Stimulated activated CD4-positive, alpha-beta T cell treated with anti-CD3 and anti-CD28 coated beads, Interleukin-2, amount 100 ng/mL, for 48 hours (primary cell): ENCODE data around the gene YTHDF1.

Experiments
- DNase-seq, 2 donors: peaks; one replicate each; pipeline ENCODE4 v3.0.0-alpha.2; 2020

The YTHDF1 gene

DNA sequence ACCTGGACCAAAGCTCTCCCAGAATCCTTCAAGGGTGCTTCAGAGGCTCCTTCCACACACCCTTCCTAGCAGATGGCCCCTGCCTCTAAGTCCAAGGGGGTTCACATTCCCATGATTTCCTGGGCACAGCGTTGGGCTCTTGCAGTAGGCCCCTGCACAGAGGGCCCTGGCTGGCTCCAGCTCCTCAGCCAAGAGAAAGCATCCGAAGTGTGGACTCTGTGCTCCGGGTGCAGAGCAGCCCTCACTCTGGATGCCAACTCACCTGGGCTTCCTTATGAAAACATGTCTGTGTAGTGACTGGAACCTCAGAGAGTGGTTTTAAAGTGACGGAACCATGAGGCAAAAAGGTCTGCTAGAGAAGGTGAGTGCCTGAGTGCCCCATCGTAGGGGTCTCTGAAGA is 11.6 kb downstream of the YTHDF1 start:
- DNase-seq = no peak

DNA sequence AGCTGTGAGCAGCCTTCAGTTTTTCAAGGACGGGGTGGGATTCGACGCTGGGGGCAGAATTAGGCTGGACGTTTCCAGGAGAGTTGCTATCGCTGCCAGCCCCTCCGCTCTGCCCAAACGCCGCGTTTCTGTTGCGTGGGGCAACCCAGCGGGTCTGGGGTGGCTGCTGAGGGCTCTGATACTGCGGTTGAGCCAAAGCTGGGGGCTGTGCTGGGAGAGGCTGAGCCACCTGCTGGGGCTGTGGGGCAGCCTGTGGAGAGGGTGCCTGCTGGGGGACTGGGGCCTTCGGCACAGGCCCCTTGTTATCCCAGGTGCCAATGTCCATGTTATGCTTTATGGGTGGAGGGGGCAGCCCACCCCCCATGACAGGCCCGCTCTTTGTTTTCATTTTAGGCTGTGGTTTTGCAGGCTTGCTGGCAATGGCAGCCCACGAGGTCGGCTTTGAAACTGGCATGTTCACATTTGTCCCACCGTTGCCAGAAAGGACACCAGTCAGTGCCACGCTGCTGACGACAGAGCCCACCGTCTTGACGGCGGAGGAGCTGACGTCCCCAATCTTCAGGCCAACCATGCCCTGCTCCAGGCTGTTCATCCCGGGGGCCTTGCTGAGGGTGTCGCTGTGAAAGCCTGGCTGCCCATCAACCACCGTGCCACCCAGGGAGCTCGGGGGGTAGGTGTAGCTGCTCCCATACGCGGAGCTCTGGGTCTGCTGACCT is 13.0 kb downstream of the YTHDF1 start:
- no peak for DNase-seq

DNA sequence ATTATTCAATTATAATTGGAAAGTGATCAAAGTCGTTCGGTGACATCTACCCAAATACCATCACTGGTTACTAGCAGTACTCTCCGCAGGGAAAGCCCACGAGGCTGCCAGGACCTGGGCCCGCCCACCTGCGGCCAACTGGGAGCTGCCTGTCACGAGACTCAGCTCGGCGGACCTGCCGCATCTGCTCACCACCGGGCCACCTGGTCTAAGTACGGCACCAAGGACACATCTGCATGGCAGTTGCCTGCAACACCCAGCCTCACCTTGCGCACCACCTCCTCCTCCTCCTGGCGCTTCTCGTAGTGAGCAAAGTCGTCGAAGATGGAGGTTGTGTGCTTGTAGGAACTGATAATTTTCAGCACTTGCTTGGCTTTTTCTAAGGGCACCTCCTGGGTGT is 13.9 kb downstream of the YTHDF1 start:
- no peak for DNase-seq

DNA sequence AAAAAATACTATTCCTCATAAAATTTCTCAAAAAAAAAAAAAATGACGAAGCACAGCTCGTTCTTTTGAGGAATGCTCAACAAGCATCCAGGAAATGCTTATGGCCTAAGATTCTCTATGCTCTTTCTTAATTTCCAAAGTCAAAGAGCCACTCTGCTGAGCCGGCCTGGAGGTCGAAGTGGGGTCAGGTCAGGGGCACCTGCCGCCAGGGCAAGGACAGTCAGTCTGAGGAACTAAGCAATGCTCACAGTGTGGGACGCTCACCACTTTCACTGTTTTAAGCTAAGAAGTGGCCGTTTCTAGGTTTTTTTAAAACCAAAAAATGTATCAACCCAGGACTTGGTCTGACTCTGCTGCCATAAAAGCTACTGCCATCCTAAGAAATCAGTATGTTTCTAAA is 17.3 kb downstream of the YTHDF1 start:
- DNase-seq = no peak

DNA sequence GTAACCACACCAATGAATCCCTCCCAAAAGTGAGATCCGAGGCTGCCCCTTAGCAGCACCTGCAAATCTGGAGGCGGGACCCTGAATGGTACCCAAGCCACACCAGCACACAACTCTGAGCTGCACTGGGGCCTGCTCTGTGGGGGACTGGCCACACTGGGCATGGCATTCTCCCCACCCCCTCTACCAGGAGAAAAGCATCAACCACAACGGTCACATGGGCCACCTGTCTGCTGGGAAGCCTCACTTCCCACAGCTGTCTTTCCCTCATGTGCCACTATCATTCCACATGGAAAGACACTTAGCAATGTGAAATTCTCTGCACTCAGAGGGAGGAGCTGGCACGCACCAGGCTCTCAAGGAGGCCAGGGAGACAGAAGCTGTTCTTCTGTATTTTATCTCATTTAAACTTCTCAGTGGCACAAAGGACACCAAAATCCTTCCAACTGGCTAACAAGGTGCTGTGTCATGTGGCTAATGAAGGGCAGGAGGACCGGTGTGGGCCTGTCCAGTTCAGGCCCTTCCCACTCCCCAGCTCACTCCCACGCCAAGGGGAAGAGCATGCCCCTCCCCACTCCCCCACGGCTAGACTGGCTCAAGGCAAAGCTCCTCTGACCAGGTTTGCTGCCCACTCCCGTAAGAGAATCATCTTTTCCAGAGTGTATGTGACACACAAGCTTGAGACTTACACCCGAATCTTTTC is 19.0 kb downstream of the YTHDF1 start:
- DNase-seq = no peak

DNA sequence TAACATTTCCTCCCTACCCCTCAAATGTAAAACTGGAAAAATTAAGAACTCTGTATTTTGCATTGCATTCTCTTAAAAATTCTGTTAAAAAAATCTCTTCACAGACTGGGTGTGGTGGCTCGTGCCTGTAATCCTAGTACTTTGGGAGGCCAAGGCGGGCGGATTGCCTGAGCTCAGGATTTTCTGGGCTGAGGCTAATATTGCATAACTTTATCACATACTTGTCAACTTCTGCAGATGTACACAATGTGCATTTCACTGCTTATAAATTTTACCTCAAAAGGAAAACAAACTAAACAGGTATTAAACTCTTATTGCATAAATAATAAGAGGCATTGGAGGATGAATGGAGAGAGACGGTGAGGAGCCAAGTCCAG is 21.1 kb downstream of the YTHDF1 start:
- no peak for DNase-seq

DNA sequence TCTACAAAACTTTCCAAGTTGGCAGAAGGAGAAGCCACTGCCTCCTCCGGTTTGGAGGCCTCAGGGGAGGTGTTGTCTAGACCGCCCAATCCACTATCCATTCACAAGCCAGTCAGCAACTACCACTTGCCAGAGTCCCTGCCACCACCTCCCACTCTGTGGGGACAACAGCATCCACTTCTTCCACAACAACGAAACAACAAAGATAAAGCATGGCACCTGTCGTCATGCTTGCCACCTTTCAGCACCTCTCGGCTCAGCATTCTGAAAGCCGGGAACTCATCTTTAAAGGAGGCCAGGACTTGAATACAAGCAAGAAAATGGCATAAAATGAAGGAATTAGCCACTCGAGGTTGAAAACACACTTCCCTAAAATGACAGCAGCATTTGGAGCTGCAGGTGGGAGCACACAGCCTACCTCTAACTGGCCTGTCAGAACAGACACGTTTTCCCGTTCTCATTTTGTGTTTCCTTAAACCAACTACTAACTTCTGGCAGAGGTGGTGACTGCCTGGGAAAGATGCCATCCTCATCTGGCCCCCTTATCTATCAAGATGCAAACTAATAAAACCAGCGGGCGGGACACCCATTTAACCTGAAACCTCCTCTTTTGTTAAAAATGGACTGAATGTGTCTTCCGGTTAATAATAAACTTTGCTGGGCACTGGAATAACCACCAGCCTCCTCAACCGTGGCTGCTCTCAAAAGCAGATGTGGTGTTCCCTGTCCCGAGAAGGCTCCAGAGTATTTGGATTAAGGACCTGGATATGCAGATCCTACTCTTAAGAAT is 21.7 kb downstream of the YTHDF1 start:
- DNase-seq = no peak

DNA sequence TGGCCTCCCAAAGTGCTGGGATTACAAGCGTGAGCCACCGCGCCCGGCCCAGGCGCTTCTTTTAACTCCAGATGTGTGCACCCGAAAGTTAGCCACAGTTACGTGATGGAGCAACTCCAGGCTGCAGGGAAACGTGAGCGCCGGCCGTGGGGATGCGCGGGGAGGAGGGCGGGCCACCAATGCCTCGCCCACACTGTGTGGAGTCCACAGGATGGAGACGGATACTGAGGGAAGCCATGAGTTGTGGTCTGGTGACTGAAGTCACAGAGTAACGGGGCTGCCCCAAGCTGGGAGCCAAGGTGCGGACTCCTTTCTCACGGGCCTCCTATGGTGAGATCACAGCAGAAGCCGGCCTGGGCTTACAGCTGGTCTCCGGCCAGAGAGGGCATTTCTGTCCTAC is 23.2 kb downstream of the YTHDF1 start:
- DNase-seq = no peak

DNA sequence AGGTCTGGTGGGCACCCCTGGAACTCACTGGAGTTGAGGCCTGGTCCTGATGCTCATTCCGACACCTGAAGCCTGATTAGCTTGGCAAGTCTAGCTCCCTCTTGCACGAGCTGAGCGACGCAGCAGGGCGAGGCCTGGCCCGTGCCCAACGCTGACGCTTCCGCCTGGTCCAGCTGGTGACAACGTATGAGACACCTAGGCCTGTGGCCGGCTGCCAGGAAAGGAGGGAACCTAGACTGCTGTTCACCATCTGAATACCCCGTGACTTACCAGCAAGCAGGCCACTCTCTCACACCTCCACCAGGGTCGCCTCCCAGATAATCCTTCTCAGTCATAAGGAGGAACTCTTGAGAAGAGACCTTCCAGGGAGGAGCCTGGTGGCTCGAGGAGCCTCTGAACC is 24.5 kb downstream of the YTHDF1 start:
- DNase-seq = no peak

DNA sequence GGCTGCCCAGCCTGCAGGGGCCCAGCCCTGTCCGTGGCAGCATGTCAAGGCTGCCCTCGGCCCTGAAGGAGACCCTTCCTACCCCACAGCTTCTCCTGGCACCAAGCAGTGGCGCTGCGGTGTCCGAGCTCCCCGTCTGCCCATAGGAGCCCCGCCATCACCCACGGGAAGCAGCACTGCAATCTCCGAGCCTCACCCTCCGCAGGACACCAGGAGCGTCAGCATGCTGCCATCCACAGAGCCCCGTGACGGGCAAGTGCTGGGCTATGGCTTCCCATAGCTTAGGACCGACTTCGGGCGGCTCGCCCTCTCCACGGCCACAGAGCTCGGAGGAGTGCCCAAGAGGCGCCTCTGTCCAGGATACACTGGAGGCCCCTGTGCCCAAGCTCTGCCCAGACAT is 25.1 kb downstream of the YTHDF1 start:
- no peak for DNase-seq

DNA sequence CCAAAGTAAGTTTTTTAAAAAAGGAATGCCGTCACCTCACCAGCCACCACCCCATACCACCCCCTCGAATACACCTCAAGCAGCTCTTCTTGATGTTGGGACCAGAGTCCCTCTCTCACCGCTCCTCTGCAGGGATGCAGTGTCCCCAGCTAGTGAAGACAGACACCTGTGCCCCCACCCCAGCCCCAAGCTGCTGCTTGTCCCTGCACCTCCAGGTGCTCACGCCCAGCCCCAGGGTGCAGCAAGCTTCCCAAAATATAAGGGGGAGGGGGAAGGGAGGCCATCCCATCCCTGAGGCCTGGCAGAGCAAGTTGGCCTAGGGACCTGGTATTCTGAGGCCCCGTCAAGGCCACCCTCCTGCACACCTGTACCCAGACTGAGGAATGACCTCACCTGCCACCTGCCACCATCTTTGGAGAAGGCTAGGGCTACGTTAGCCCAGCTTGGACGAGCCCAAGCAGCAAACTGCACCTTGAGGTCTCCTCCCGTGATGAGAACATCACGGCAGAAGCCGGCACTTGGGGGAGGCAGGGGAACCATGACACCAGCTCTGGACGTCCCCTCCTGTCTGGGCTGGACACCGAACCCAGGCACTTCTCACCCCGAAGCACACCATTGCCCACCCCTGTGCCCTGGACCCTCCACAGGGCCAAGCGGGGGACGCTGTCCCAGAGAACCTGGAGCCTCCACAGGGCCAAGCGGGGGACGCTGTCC is 25.9 kb downstream of the YTHDF1 start:
- DNase-seq = no peak

DNA sequence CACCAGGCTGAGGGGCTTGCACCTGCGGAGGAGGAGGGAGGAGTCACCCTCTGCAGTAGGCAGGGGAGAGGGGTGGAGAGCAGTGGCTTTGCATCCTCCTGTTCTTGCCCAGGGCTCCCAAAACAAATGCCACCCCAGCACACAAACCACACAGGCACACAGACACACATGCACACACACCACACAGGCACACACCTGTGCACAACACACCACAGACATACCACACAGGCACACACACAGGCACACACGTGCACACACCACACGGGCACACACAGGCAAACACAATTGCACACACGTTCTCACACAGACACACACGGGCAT is 26.6 kb downstream of the YTHDF1 start:
- no peak for DNase-seq

DNA sequence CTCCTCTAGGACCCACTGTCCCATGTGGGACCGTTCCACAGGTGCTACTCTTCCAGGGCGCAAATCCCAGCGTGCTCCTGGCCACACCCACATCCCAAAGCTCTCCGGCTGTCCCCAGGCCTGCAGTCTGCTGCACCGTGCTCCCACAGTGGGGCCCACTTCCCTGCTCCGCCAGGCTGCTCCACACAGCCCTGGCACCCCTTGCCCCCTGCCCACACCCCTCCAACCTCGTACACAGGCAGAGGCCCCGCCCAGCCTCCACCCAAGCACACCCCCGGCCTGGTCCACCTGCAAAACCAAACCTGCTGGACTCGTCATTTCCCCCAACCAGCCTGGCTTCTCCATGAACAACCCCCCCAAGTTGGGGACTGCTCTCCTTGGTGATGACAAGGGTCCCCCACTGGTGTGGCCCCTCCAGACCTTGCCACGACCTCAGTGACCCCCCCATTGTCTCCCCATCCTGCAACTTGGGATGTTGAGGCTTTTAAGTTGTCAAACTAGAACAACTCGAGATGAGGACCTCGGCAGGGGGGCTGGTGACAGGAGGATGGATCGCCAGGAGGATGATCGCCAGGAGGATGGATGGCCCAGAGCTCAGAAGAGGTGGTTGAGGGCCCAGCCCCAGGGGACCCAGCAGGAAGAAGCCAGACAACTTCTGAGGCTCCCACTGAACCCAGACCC is 27.1 kb downstream of the YTHDF1 start:
- no peak for DNase-seq

DNA sequence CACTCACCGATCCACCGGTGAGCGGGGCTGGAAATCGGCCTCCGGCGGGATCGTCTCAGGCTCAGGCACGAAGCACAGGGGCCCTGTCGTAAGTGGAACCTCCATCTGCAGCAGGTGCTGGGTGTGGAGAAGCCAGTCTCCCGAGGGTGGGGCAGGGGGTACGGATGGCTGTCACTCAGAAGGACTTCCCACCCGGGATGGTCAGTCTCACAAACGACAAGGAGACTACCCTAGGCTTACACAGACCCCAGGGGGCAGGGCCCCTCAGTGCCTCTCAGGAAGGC is 27.8 kb downstream of the YTHDF1 start:
- no peak for DNase-seq

DNA sequence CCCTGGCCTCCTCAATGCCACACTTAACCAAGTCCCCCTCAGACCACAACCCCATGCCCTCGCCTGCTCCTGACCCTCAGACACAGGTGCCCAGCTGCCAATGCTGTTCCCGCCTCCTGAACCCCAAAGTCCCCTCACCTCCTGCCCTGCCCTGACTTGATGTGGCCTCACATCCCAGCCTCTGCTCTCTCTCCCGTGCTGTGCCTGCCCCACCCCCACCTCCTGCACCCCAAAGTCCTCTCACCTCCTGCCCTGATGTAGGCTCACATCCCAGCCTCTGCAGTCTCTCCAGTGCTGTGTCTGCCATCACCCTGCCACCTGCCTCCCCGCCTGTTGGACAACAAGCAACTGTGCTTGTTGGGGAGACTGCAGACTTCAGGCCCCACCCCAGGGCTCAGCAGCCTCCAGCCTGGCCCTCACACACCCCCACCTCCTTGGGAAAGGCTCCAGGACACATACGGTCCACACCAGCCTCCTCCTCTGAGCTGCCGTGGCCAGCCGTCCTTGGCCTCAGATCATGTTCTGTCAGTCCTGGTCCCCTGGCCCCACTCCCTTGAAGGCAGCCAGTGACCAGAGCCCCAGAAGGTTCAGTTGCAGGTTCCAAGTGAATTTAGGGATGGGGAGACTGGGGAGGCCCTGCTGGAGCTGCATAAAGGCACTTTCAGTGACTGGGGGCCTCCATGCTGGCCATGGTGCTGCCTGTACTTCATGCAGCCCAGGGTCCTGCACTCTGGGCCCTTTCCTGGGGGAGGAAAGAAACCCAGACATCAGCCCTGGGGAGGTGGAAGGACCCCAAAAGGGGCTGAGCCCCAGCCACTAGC is 28.4 kb downstream of the YTHDF1 start:
- no peak for DNase-seq

DNA sequence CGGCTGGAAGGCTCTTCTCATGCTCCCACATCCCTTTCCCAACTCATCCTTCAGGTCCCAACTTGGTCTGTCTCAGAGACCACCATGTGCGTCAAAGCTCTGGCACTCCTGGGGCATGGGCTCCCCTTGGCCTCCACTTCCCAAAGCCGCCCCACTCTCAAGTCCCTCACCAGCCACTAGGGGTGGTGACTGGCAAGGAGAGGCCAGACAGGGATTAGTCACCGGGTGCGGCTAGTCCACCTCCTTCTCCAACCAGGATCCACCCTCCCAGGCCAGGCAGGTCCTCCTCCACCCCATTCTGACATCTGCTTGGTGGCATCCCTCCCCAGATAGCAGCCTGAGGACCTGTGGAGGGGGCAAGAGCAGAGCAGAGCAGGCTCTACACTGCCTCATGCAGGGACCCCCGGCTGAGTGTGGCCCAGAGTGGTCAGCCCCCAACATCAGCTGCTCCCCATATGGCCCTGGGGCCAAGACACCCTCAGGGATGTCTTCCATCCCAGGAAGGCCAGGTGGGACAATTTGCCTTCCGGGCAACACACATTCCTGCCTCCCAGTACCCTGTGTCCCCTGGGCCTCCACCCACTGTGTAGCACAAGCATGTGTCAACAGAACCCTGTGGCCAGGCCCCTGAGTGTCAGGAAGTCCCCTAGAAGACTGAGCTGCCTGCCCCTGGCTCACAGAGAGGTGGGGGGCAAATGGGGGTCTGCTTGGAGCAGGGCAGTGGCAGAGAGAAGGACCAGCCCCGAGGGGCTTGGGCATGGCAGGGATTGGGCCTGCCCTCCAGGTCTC is 29.2 kb downstream of the YTHDF1 start:
- no peak for DNase-seq

DNA sequence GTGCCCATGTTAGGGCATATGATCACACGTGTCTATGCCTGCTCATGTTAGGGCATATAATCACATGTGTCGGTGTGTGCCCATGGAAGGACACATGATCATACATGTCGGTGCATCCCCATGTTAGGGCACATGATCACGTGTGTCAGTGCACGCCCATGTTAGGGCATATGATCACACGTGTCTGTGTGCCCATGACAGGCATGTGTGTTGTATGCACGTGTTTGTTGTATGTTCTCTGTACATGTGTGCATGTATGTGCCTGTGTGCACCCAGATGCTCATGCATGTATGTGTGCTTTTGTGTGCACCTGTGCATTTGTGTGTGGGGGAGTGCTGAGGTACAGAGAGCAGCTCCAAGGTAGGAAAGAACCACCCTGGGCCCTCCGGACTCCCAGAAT is 29.8 kb downstream of the YTHDF1 start:
- no peak for DNase-seq

DNA sequence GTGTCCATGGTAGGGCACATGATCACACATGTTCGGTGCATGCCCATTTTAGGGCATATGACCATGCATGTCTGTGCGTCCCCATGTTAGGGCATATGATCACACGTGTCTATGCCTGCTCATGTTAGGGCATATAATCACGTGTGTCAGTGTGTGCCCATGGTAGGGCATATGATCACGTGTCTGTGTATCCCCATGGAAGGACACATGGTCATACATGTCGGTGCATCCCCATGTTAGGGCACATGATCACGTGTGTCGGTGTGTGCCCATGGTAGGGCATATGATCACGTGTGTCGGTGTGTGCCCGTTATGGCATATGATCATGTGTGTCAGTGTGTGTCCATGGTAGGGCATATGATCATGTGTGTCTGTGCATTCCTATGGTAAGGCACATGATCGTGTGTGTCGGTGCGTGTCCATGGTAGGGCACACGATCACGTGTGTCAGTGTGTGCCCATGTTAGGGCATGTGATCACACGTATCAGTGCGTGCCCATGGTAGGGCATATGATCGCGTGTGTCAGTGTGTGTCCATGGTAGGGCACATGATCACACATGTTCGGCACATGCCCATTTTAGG is 30.6 kb downstream of the YTHDF1 start:
- no peak for DNase-seq

DNA sequence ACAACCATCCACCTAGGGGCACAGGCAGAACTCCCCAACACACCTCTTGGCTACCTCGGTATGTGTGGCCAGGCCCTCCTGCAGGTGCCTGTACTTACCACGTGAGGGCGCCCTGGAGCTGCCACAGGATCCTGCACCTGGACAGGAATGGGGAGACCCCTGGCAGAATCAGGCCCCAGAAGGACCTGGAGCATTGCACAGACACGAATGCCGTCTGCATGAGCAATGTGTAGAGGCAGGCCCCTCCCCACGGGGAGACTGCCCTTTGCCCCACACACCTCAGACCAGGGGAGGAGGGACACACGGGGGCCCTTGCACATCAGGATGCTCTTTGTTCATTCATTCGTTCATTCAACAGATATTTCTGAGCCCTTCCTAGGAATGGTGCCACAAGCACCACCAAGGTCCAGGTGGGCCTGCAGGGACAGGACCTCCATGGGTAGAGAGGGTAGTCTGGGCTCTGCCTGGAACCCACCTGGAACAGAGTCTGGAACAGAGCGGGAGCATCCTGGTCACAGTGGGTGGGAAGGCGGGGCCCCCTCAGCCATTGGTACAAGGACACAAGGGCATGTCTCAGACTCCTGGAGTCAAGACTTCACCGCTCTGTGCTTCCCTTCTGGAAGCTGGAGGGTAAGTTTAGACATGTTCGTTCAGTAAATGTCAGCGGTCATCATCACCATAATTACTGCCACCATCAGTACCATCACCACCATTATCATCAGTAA is 32.3 kb downstream of the YTHDF1 start:
- peak; percentile 59 for DNase-seq

DNA sequence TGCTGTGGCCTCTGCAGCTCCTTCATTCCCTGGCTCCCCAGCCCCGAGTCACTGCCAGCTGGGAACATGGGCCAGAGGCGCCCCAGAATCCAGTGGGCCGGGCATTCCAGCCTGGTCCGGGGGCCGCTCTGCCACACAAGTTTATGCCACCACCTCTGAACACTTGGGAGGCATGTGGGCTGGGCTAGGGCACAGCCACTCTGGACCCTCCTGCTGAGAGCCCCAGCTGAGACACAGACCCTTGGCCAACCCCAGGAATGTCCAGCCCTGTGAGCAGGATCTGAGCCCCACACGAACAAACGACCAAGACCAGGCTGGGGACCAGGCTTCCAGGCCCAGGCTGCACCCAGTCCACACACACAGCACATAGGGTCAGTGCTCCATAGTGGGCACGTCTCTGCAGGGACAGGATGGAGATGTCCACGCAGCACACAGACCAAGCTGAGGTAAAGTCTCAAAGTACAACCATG is 33.0 kb downstream of the YTHDF1 start:
- no peak for DNase-seq
